Measurements from ENCODE around the gene RAB44. TPM values are rescaled to one million over a fixed set of nuclear protein-coding genes. Genes with fewer than 3 reads are reported as not detected.
"Not testable (repeated sequence)": the region's sequence is repeated elsewhere in the genome, so short reads cannot be mapped to it uniquely, and the experiment has no call there.

The RAB44 gene
- total and polyA plus RNA-seq, 2 of the 13 experiments (the other 11 are each of a cell fraction or from before 2014, with no cell fraction given) = not detected

GRCh38 chr6:36723992-36724391, 26.4 kb downstream of the RAB44 start:
- intact Hi-C loops (cut with micrococcal nuclease; ENCODE audit: unreplicated experiment) (loop anchor here (1.0 to 5.0 kb wide), 3 partner anchors 42 to 109 kb away; no protein-coding TSS in a partner anchor), in situ Hi-C loops (cut with HindIII; ENCODE audit: extremely low pct_ligation_motif_present, low pct_unique_long_range_greater_than_20kb) (loop anchor here (5.0 kb wide), 1 partner anchor 102 kb away; no protein-coding TSS in a partner anchor)
- H3K4me1 ChIP-seq (ENCODE audit: insufficient read depth, low read length); POLR2A ChIA-PET; H3K79me2 ChIP-seq (ENCODE audit: insufficient read depth, low read length); H3K9me3 ChIP-seq (ENCODE audit: low read length); H3K36me3 ChIP-seq (replicated peaks in 1 of 2; ENCODE audit: control insufficient read depth in 1 of 2, insufficient read depth in 2 of 2, low read length in 2 of 2); FAIRE-seq; H4K20me1 ChIP-seq (ENCODE audit: insufficient read depth, low read length); H3K4me3 ChIP-seq (replicated peaks in 1 of 3; ENCODE audit: insufficient read depth in 1 of 3, low read depth in 2 of 3, low read length in 3 of 3); H3K27ac ChIP-seq (ENCODE audit: extremely low read length, insufficient read depth, low read length); ATAC-seq; BruUV-seq (replicated peaks); H3K4me2 ChIP-seq (ENCODE audit: low read depth, low read length); H2AFZ ChIP-seq (ENCODE audit: low read length); DNase-seq (ENCODE audit: low spot score); H3K9ac ChIP-seq (ENCODE audit: insufficient read depth, low read depth, low read length): not testable (repeated sequence)
- CTCF ChIA-PET (ENCODE audit: low intra/inter-chr PET ratio, low total read pairs) = interaction anchor here (1.1 to 4.1 kb wide), 5 partner anchors 85 to 300 kb away, joined by 3 to 59 read pairs (median 5); no protein-coding TSS in a partner anchor
- WGBS (ENCODE audit: low lambda C conversion rate) = 67% methylated on average over 4 of the region's 4 CpGs
- peaks cover 7 to 43% of the 10 kb centered on the region in 2 experiments; a peak in 3 of 5 replicates for H3K27me3 ChIP-seq (ENCODE audit: control insufficient read depth in 1 of 2, insufficient read depth in 2 of 2, low read length in 2 of 2)

- H3K4me1 ChIP-seq (ENCODE audit: insufficient read depth, low read length) = no peaks in the 10 kb centered on the region
- DNase-seq (ENCODE audit: low spot score) (peak; percentile 77), FAIRE-seq (peak; percentile 97), ATAC-seq (peak; percentile 88)
- WGBS (ENCODE audit: low lambda C conversion rate) = 22% methylated on average over 13 of the region's 13 CpGs
- ChIA-PET CTCF (ENCODE audit: low intra/inter-chr PET ratio, low total read pairs) (interaction anchor here (0.8 to 4.1 kb wide), 6 partner anchors 68 to 301 kb away, joined by 3 to 59 read pairs (median 4); no protein-coding TSS in a partner anchor), POLR2A (no interaction called here)
- H3K4me2 ChIP-seq (ENCODE audit: low read depth, low read length) = no peak overlapping the region
- no peaks in the 10 kb centered on the region for H3K9me3 ChIP-seq (ENCODE audit: low read length)
- in situ Hi-C loops (cut with HindIII; ENCODE audit: extremely low pct_ligation_motif_present, low pct_unique_long_range_greater_than_20kb) = loop anchor here (5.0 kb wide), 1 partner anchor 102 kb away; no protein-coding TSS in a partner anchor
- no peaks in the 10 kb centered on the region for H4K20me1 ChIP-seq (ENCODE audit: insufficient read depth, low read length)
- H2AFZ ChIP-seq (ENCODE audit: low read length) = no peak overlapping the region
- H3K36me3 ChIP-seq (replicated peaks in 1 of 2; ENCODE audit: control insufficient read depth in 1 of 2, insufficient read depth in 2 of 2, low read length in 2 of 2) = no peaks in the 10 kb centered on the region
- peaks cover 7 to 45% of the 10 kb centered on the region in 2 experiments; a peak in 3 of 5 replicates for H3K27me3 ChIP-seq (ENCODE audit: control insufficient read depth in 1 of 2, insufficient read depth in 2 of 2, low read length in 2 of 2)
- intact Hi-C loops (cut with micrococcal nuclease; ENCODE audit: unreplicated experiment) = loop anchor here (1.0 to 5.0 kb wide), 3 partner anchors 42 to 109 kb away; no protein-coding TSS in a partner anchor
- no peak overlapping the region for H3K9ac ChIP-seq (ENCODE audit: insufficient read depth, low read depth, low read length)
- BruUV-seq (replicated peaks) = no TSS peak
- no peak overlapping the region for H3K27ac ChIP-seq (ENCODE audit: extremely low read length, insufficient read depth, low read length)
- H3K79me2 ChIP-seq (ENCODE audit: insufficient read depth, low read length) = no peaks in the 10 kb centered on the region
- H3K4me3 ChIP-seq (replicated peaks in 1 of 3; ENCODE audit: insufficient read depth in 1 of 3, low read depth in 2 of 3, low read length in 3 of 3) = no peak overlapping the region
- TF ChIP-seq MEF2D (CRISPR knock-in tag; IDR thresholded peaks at IDR 0.05) (no peak), SIX1 (CRISPR knock-in tag; IDR thresholded peaks at IDR 0.05; ENCODE audit: borderline replicate concordance) (no peak), BHLHE40 (IDR thresholded peaks at IDR 0.05; ENCODE audit: low read length) (no peak), ZNF780A (CRISPR knock-in tag; IDR thresholded peaks at IDR 0.05) (0 out of 2 replicates have a peak, but pooled peaks have one; percentile 46), ZNF572 (CRISPR knock-in tag; IDR thresholded peaks at IDR 0.05) (no peak), ZNF3 (CRISPR knock-in tag; IDR thresholded peaks at IDR 0.05) (no peak), GLI4 (CRISPR knock-in tag; IDR thresholded peaks at IDR 0.05; ENCODE audit: borderline replicate concordance) (no peak), GLMP (CRISPR knock-in tag; IDR thresholded peaks at IDR 0.05; ENCODE audit: borderline replicate concordance) (no peak), SCMH1 (CRISPR knock-in tag; IDR thresholded peaks at IDR 0.05; ENCODE audit: borderline replicate concordance) (no peak), MAFK (conservative IDR thresholded peaks at IDR 0.05 in 1 of 2, IDR thresholded peaks at IDR 0.05 in 1 of 2; ENCODE audit: low read length in 2 of 2) (no peak), SSRP1 (CRISPR knock-in tag; IDR thresholded peaks at IDR 0.05) (no peak), TCF7L2 (IDR thresholded peaks at IDR 0.05; ENCODE audit: low read depth, low read length) (no peak), NPAS2 (CRISPR knock-in tag; IDR thresholded peaks at IDR 0.05; ENCODE audit: borderline replicate concordance) (no peak)
- TF ChIP-seq, protein P1, sequence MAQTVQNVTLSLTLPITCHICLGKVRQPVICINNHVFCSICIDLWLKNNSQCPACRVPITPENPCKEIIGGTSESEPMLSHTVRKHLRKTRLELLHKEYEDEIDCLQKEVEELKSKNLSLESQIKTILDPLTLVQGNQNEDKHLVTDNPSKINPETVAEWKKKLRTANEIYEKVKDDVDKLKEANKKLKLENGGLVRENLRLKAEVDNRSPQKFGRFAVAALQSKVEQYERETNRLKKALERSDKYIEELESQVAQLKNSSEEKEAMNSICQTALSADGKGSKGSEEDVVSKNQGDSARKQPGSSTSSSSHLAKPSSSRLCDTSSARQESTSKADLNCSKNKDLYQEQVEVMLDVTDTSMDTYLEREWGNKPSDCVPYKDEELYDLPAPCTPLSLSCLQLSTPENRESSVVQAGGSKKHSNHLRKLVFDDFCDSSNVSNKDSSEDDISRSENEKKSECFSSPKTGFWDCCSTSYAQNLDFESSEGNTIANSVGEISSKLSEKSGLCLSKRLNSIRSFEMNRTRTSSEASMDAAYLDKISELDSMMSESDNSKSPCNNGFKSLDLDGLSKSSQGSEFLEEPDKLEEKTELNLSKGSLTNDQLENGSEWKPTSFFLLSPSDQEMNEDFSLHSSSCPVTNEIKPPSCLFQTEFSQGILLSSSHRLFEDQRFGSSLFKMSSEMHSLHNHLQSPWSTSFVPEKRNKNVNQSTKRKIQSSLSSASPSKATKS (CRISPR knock-in tag; IDR thresholded peaks at IDR 0.05) = no peak
These were observed 27.1 kb downstream of the RAB44 start for GRCh38 chr6:36724514-36725390.
